Sigmoid colon (tissue), 3 donors: ENCODE measurements around the gene FEZF2.

ENCODE experiments used
- CTCF ChIP-seq, 4 experiments: fragments of 450-650 bp in 3 of 4; fragments of 200-600 bp in 1 of 4; IDR thresholded peaks; one replicate each; pipeline ENCODE4 v1.5.1; 2016 to 2019; ENCODE audit warnings: antibody characterized with exemption in 4 of 4, mild to moderate bottlenecking in 3 of 4, moderate library complexity in 2 of 4
- POLR2A ChIP-seq, 2 donors: fragments of 450-650 bp; IDR thresholded peaks; one replicate each; pipeline ENCODE4 v1.6.1; 2016; ENCODE audit warnings: antibody characterized with exemption in 2 of 2, mild to moderate bottlenecking in 2 of 2, moderate library complexity in 2 of 2

- TF ChIP-seq CTCF (IDR thresholded peaks at IDR 0.05) (no peak), POLR2A (IDR thresholded peaks at IDR 0.05) (no peak)
Measured at GRCh38 chr3:62364191-62364590, 9.2 kb downstream of the FEZF2 start.
